Ectodermal cell (in vitro differentiated cells): ENCODE results near the gene RPL21.
"Not testable (repeated sequence)": the region's sequence is repeated elsewhere in the genome, so short reads cannot be mapped to it uniquely, and the experiment has no call there.

ENCODE experiments used
- H3K27ac ChIP-seq: 2 replicates; pipeline ENCODE4 v1.7.0; 2013; ENCODE audit warnings: mild to moderate bottlenecking, low read depth, low read length; ENCODE audit not compliant: insufficient read depth, poor library complexity, severe bottlenecking
- H3K27me3 ChIP-seq: 2 replicates; pipeline ENCODE4 v1.7.0; 2013; ENCODE audit warnings: mild to moderate bottlenecking, low read length; ENCODE audit not compliant: insufficient read depth, control insufficient read depth, poor library complexity, severe bottlenecking
- H3K36me3 ChIP-seq: one replicate; pipeline ENCODE4 v1.7.0; 2013; ENCODE audit warnings: low read length; ENCODE audit not compliant: control insufficient read depth, insufficient read depth
- H3K4me1 ChIP-seq: one replicate; pipeline ENCODE4 v1.7.0; 2013; ENCODE audit warnings: low read length; ENCODE audit not compliant: control insufficient read depth, insufficient read depth
- H3K4me3 ChIP-seq: 2 replicates; pipeline ENCODE4 v1.7.0; 2013; ENCODE audit warnings: low read depth, low read length, control low read depth; ENCODE audit not compliant: insufficient read depth
- H3K9me3 ChIP-seq: 2 replicates; pipeline ENCODE4 v1.7.0; 2013; ENCODE audit warnings: mild to moderate bottlenecking, low read length, moderate library complexity; ENCODE audit not compliant: control insufficient read depth
- WGBS, 2 experiments: methylation state at CpG; one replicate each; pipeline ENCODE4 v1.1.7; 2013; ENCODE audit warnings: missing lambda C conversion rate in 2 of 2; 5-methylcytosine and 5-hydroxymethylcytosine counted together

RPL21 gene

GRCh38 chr13:27281420-27281819, 30.1 kb downstream of the RPL21 start:
- Histone ChIP-seq H3K27me3 (no peaks in the 10 kb centered on the region), H3K4me1 (no peaks in the 10 kb centered on the region), H3K27ac (no peak overlapping the region), H3K4me3 (no peak overlapping the region), H3K36me3 (no peaks in the 10 kb centered on the region), H3K9me3 (no peaks in the 10 kb centered on the region)
- WGBS, 2 experiments: no CpG with 5 or more reads among the region's 1 CpG

DNA sequence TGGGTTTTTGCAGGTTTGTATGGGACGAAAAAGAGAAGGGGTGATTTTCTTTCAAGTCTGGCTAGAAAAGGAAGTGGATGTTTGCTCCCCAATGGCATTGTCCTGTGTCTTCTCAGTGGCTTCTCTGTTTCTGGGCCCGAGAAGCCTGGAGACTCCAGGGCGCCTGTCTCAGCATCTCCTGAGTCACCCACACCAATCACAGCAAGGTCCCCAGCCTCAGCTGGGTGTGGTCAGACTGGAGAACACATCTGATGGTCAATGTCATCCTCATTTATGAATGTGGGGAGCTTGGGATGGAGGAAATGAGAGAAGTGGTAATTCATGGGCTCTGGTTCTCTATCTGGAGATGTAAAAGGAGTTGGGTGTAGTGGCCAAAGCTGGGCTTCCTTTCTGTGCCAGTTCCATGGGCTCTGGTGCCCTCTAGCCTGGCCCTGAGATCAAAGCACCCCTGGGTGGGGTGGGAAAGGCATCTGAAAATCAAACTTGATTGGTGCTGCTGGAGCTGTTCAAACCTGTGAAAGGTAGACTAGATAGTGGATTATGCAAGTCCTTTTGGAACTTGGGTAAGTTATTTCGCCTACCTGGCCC, 32.6 kb downstream of the RPL21 start:
- H3K27ac ChIP-seq: no peak overlapping the region
- H3K36me3 ChIP-seq: no peaks in the 10 kb centered on the region
- H3K4me3 ChIP-seq: no peak overlapping the region
- no peaks in the 10 kb centered on the region for H3K9me3 ChIP-seq
- WGBS, 2 experiments: 94 to 95% methylated on average over 4 of the region's 4 CpGs
- H3K4me1 ChIP-seq: no peaks in the 10 kb centered on the region
- H3K27me3 ChIP-seq: no peaks in the 10 kb centered on the region

DNA sequence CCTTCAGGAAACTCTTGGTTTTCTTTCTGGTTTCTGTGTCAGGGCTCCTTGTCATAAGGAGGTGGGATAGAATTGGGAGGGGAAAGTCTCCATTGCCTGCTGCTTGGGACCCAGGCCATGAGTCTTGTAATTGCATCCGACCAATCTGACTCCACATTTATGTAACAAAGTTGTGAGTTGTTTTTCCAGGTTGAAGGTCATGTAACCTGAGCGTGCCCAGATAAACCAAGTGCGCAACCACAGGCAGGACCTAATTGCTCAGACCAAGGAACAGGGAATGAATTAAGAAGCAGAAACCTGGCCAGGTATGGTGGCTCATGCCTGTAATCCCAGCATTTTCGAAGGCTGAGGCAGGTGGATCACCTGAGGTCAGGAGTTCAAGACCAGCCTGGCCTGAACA, 37.0 kb downstream of the RPL21 start:
- H3K9me3 ChIP-seq: no peaks in the 10 kb centered on the region
- no peaks in the 10 kb centered on the region for H3K36me3 ChIP-seq
- no peak overlapping the region for H3K4me3 ChIP-seq
- no peak overlapping the region for H3K27ac ChIP-seq
- no peaks in the 10 kb centered on the region for H3K4me1 ChIP-seq
- no peaks in the 10 kb centered on the region for H3K27me3 ChIP-seq
- WGBS, 2 experiments: 83 to 95% methylated on average over 4 of the region's 4 CpGs

- Histone ChIP-seq H3K9me3 (no peaks in the 10 kb centered on the region), H3K4me3 (no peak overlapping the region), H3K27ac (no peak overlapping the region), H3K36me3 (no peaks in the 10 kb centered on the region), H3K4me1 (no peaks in the 10 kb centered on the region), H3K27me3 (no peaks in the 10 kb centered on the region)
- WGBS, 2 experiments: 85 to 89% methylated on average over 2 of the region's 2 CpGs
Measured at GRCh38 chr13:27289011-27289665, 37.8 kb downstream of the RPL21 start.

DNA sequence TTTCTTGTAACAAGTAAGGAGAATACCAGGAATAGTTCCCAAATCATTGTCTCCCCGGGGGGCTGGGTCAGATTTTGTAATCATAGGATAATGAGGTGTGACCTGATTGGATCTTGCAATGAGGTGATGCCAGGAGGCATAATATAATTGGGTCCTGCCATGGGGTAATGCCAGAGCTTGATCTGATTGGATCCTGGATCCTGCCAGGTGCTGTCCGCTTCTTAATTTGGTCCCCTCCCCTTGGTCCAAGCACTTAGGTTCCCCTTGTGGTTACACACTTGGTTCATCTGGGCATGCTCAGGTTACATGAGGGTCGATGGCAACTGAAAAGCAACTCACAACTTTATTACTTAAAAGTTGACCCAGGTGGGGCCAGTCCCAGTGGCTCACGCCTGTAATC, 39.4 kb downstream of the RPL21 start:
- H3K9me3 ChIP-seq: no peaks in the 10 kb centered on the region
- 88 to 95% methylated on average over 4 of the region's 4 CpGs for WGBS, 2 experiments
- H3K36me3 ChIP-seq: no peaks in the 10 kb centered on the region
- H3K4me1 ChIP-seq: no peaks in the 10 kb centered on the region
- no peak overlapping the region for H3K4me3 ChIP-seq
- H3K27ac ChIP-seq: no peak overlapping the region
- no peaks in the 10 kb centered on the region for H3K27me3 ChIP-seq

- not testable (repeated sequence) for H3K4me3 ChIP-seq, H3K27me3 ChIP-seq, H3K4me1 ChIP-seq, H3K27ac ChIP-seq, H3K9me3 ChIP-seq, H3K36me3 ChIP-seq
- WGBS, 2 experiments: 94% methylated on average over 8 of the region's 8 CpGs
Measured at GRCh38 chr13:27291967-27292366, 40.6 kb downstream of the RPL21 start.

DNA sequence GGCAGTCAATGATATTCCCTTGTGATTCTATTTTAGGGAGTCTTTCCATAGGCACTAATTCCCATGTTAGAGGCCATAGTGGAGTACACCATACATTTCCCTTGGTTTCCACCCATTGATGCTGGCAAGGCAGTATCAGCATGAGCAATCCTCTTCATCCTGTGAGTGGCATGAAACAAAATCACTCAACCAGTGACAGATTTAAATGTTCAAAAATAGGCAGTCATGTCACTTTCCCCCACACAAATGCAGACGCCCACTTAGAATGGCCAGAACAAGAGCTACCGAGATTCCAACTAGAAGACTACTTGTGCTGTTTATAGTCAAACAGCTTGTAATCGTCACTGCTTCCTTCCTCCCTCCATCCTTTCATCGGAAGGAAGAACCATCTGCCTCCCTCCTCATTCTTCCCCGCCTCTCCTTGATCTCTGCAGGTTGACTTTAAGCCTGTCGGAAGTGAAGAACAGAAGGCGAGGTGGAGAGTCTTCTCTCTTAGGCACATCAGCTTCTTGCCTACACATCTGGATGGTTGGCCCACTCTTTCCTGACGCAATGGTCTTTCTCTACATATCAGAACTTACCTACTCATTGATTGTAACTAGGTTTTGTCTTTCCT, 41.8 kb downstream of the RPL21 start:
- Histone ChIP-seq H3K27ac (no peak overlapping the region), H3K4me3 (no peak overlapping the region), H3K4me1 (no peaks in the 10 kb centered on the region), H3K9me3 (no peaks in the 10 kb centered on the region), H3K27me3 (no peaks in the 10 kb centered on the region), H3K36me3 (no peaks in the 10 kb centered on the region)
- WGBS, 2 experiments: 85% methylated on average over 8 of the region's 8 CpGs

DNA sequence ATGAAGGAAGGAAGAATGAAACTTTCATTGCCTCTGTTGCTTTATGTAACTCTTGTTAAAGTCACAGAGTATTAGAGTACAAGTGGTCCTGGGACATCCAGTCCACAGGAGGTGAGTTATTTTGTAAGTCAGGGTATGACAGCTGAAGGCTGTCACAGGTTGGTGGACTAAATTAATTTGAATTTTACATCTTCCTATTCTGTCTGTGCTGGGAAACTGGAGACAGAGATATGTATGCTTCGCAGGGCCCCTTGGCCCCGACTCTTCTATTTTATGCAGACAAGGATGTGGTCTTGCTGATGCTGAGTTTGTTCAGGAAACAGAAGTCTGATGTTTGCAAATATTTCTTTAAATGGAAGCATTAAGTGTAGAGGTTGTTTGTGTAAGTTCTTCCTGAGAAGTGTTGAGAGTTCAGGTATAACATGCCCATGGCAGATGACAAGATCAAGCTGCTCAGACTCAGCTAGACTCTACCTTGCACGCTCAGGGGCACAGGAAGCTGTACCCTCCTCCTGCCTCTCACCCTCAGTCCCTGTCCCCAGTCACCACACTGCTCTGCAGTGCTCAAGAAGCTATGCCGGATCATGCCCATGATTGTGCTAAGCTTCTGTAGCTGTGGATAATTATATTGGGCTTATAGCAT, 42.6 kb downstream of the RPL21 start:
- 92 to 95% methylated on average over 4 of the region's 4 CpGs for WGBS, 2 experiments
- Histone ChIP-seq H3K36me3 (no peaks in the 10 kb centered on the region), H3K9me3 (no peaks in the 10 kb centered on the region), H3K27ac (no peak overlapping the region), H3K27me3 (no peaks in the 10 kb centered on the region), H3K4me1 (no peaks in the 10 kb centered on the region), H3K4me3 (no peak overlapping the region)

- H3K4me1 ChIP-seq: no peaks in the 10 kb centered on the region
- 90 to 95% methylated on average over 6 to 7 of the region's 7 CpGs for WGBS, 2 experiments
- no peak overlapping the region for H3K27ac ChIP-seq
- no peaks in the 10 kb centered on the region for H3K9me3 ChIP-seq
- H3K36me3 ChIP-seq: no peaks in the 10 kb centered on the region
- H3K27me3 ChIP-seq: no peaks in the 10 kb centered on the region
- H3K4me3 ChIP-seq: no peak overlapping the region
Measured at GRCh38 chr13:27295096-27295495, 43.7 kb downstream of the RPL21 start.

- Histone ChIP-seq H3K4me1 (no peaks in the 10 kb centered on the region), H3K27me3 (no peaks in the 10 kb centered on the region), H3K4me3 (no peak overlapping the region), H3K9me3 (no peaks in the 10 kb centered on the region), H3K36me3 (no peaks in the 10 kb centered on the region), H3K27ac (no peak overlapping the region)
- WGBS, 2 experiments: 91 to 93% methylated on average over 4 of the region's 4 CpGs
Measured at GRCh38 chr13:27295660-27296059, 44.3 kb downstream of the RPL21 start.
